Mammary epithelial cell (primary cell): ENCODE measurements around the gene THRB.

Source experiments
- EZH2 ChIP-seq: IDR thresholded peaks from 2 replicates; pipeline ENCODE4 v1.6.1; 2012; ENCODE audit warnings: low read length, inconsistent platforms, borderline replicate concordance
- TF ChIP-seq, protein P1 (sequence below), 2 donors: IDR thresholded peaks in 1 of 2; conservative IDR thresholded peaks in 1 of 2; 2 replicates each; pipeline ENCODE4 v1.5.1; 2011 to 2012; ENCODE audit warnings: inconsistent platforms in 2 of 2, low read length in 2 of 2, mild to moderate bottlenecking in 2 of 2, control low read depth in 1 of 2, low read depth in 1 of 2; ENCODE audit not compliant: insufficient read depth in 1 of 2; ENCODE audit errors: extremely low read depth in 1 of 2

GRCh38 chr3:24242012-24242698, 252.5 kb downstream of the THRB start:
- TF ChIP-seq, protein P1, sequence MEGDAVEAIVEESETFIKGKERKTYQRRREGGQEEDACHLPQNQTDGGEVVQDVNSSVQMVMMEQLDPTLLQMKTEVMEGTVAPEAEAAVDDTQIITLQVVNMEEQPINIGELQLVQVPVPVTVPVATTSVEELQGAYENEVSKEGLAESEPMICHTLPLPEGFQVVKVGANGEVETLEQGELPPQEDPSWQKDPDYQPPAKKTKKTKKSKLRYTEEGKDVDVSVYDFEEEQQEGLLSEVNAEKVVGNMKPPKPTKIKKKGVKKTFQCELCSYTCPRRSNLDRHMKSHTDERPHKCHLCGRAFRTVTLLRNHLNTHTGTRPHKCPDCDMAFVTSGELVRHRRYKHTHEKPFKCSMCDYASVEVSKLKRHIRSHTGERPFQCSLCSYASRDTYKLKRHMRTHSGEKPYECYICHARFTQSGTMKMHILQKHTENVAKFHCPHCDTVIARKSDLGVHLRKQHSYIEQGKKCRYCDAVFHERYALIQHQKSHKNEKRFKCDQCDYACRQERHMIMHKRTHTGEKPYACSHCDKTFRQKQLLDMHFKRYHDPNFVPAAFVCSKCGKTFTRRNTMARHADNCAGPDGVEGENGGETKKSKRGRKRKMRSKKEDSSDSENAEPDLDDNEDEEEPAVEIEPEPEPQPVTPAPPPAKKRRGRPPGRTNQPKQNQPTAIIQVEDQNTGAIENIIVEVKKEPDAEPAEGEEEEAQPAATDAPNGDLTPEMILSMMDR (conservative IDR thresholded peaks at IDR 0.05 in 1 of 2, IDR thresholded peaks at IDR 0.05 in 1 of 2; ENCODE audit: extremely low read depth in 1 of 2, insufficient read depth in 1 of 2, low read depth in 1 of 2, low read length in 2 of 2), result no peak
- TF ChIP-seq EZH2, result no peak
